ENCODE data around the gene NACA2.

The NACA2 gene

DNA sequence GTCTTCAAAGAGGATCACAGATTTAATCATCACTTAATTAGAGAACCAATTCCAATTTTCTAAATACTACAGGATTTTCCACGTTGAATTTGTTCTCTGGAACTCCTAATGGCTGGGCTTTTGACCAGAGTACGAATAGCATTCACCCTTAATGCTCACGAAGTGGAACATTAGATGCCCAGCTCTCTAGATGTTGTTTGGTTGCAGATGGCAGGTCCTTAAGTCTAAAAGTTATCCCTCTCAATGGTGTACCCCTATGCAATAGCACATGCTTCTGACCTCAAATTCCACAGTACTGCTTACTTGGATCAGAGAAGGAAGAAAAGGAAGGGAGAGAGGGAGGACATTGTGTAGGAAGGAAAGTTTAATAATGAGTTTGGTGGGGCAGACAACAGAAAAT, 8.6 kb upstream of the NACA2 start:
- H3K27ac Mint-ChIP-seq = no peak overlapping the region
- peaks cover under 1% of the 10 kb centered on the region for H3K9me3 Mint-ChIP-seq
- no peaks in the 10 kb centered on the region for H3K4me1 Mint-ChIP-seq
- H3K27me3 Mint-ChIP-seq (ENCODE audit: low read depth) = peaks cover 6% of the 10 kb centered on the region
- no peaks in the 10 kb centered on the region for H3K36me3 Mint-ChIP-seq (ENCODE audit: low read depth)
- no peak overlapping the region for H3K4me3 Mint-ChIP-seq
- TF ChIP-seq CTCF (IDR thresholded peaks at IDR 0.05; ENCODE audit: unreplicated experiment in 3 of 3) = no peak

GRCh38 chr17:61598014-61598413, 7.0 kb upstream of the NACA2 start:
- peaks cover 6% of the 10 kb centered on the region for H3K27me3 Mint-ChIP-seq (ENCODE audit: low read depth)
- TF ChIP-seq CTCF (IDR thresholded peaks at IDR 0.05; ENCODE audit: unreplicated experiment in 3 of 3) = no peak
- H3K4me1 Mint-ChIP-seq = no peaks in the 10 kb centered on the region
- H3K36me3 Mint-ChIP-seq (ENCODE audit: low read depth) = no peaks in the 10 kb centered on the region
- H3K9me3 Mint-ChIP-seq = no peaks in the 10 kb centered on the region
- no peak overlapping the region for H3K27ac Mint-ChIP-seq
- H3K4me3 Mint-ChIP-seq = no peak overlapping the region

- Mint-ChIP-seq H3K4me3 (no peak overlapping the region), H3K36me3 (ENCODE audit: low read depth) (no peaks in the 10 kb centered on the region), H3K4me1 (no peaks in the 10 kb centered on the region), H3K27ac (no peak overlapping the region), H3K9me3 (no peaks in the 10 kb centered on the region), H3K27me3 (ENCODE audit: low read depth) (peaks cover 6% of the 10 kb centered on the region)
- TF ChIP-seq CTCF (IDR thresholded peaks at IDR 0.05; ENCODE audit: unreplicated experiment in 3 of 3) = no peak
Measured at GRCh38 chr17:61597607-61598006, 6.6 kb upstream of the NACA2 start.

- TF ChIP-seq CTCF (IDR thresholded peaks at IDR 0.05; ENCODE audit: unreplicated experiment in 3 of 3) = no peak
- peaks cover 6% of the 10 kb centered on the region for H3K27me3 Mint-ChIP-seq (ENCODE audit: low read depth)
- no peaks in the 10 kb centered on the region for H3K9me3 Mint-ChIP-seq
- H3K4me1 Mint-ChIP-seq = no peaks in the 10 kb centered on the region
- no peak overlapping the region for H3K4me3 Mint-ChIP-seq
- H3K27ac Mint-ChIP-seq = no peak overlapping the region
- no peaks in the 10 kb centered on the region for H3K36me3 Mint-ChIP-seq (ENCODE audit: low read depth)
Measured at GRCh38 chr17:61595418-61596186, 4.6 kb upstream of the NACA2 start.

DNA sequence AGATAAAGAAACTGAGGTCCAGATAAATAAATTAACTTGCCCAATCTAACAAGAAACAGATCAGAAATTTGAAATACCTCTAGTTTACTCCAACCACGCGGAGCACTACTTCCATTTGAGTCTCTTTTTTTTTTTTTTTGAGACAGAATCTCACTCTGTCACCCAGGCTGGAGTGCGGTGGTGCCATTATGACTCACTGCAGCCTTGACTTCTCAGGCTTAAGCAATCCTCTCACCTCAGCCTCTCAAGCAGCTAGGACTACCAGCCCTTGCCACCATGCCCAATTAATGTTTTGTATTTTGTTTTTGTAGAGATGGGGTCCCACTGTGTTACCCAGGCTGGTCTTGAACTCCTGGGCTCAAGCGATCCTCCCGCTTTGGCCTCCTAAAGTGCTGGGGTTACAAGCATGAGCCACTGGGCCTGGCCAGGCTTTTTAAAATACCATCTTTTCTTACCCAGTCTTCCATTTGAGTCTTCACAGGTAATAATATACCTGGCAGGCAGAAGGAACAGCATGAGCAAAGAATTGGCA, 3.3 kb upstream of the NACA2 start:
- no peak overlapping the region for H3K4me3 Mint-ChIP-seq
- H3K4me1 Mint-ChIP-seq = no peaks in the 10 kb centered on the region
- peaks cover 6% of the 10 kb centered on the region for H3K27me3 Mint-ChIP-seq (ENCODE audit: low read depth)
- no peak overlapping the region for H3K27ac Mint-ChIP-seq
- no peaks in the 10 kb centered on the region for H3K36me3 Mint-ChIP-seq (ENCODE audit: low read depth)
- no peak for TF ChIP-seq CTCF (IDR thresholded peaks at IDR 0.05; ENCODE audit: unreplicated experiment in 3 of 3)
- no peaks in the 10 kb centered on the region for H3K9me3 Mint-ChIP-seq

DNA sequence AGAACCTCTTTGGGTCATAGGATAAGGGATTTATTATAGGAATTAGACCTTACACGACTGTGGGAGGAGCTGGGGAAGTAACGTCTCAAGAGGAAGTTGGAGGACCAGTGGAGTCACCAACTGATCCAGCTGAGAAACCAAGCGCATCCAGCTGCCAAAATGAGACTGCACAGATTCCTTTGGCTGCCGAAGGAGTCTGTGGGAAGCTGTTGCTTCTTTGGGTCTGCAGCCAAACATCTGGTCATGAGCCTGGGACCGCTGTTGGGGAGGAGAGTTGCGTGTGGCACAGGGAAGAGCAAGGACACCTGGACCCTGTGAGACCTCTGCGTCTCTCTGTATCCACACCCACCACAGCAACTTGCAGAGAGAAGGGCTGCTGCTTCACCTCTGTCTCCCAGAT, 2.4 kb upstream of the NACA2 start:
- Mint-ChIP-seq H3K9me3 (no peaks in the 10 kb centered on the region), H3K4me1 (no peaks in the 10 kb centered on the region), H3K4me3 (no peak overlapping the region), H3K27ac (no peak overlapping the region), H3K27me3 (ENCODE audit: low read depth) (peaks cover 6% of the 10 kb centered on the region), H3K36me3 (ENCODE audit: low read depth) (no peaks in the 10 kb centered on the region)
- TF ChIP-seq CTCF (IDR thresholded peaks at IDR 0.05; ENCODE audit: unreplicated experiment in 3 of 3) = no peak

Data from nephron (organoid).